Panc1 (cell line): ENCODE data around the gene BDH2. TPM values are rescaled to one million over a fixed set of nuclear protein-coding genes. Genes with fewer than 3 reads are reported as not detected.

Experiments used
- ATAC-seq: fragments of 200-7000 bp; cut with Tn5 transposase; 2 replicates; pipeline ENCODE4 v1.9.1; 2020; ENCODE audit warnings: mild to moderate bottlenecking, moderate library complexity
- BruUV-seq: library from RNA; stranded (reverse); fragments of 400-500 nt; replicated peaks from 2 replicates; lab custom pipeline; 2021; lab: Mats Ljungman, UMichigan
- CTCF ChIA-PET: fragments of 300-600 bp; sonication (Branson Sonifier 250); formaldehyde crosslinking; loops from one replicate; lab custom pipeline; 2022; ENCODE audit warnings: antibody characterized with exemption; lab: Charles Lee
- POLR2A ChIA-PET: fragments of 300-600 bp; sonication (Branson Sonifier 250); formaldehyde crosslinking; loops from one replicate; lab custom pipeline; 2022; ENCODE audit warnings: antibody characterized with exemption; lab: Charles Lee
- DNase-seq: peaks from one replicate; pipeline ENCODE4 v3.0.0-alpha.2; 2010; ENCODE audit warnings: low read depth, low spot score
- H3K27ac ChIP-seq: 2 replicates; pipeline ENCODE4 v1.5.1; 2011; ENCODE audit warnings: mild to moderate bottlenecking, low read length, inconsistent platforms
- H3K27me3 ChIP-seq: fragments of 200-500 bp; sonication (Bioruptor generic); 2 replicates; pipeline ENCODE4 v1.6.0; 2014; ENCODE audit warnings: low read length, inconsistent platforms; ENCODE audit not compliant: control insufficient read depth, insufficient read depth
- H3K36me3 ChIP-seq: fragments of 200-500 bp; sonication (Bioruptor generic); 2 replicates; pipeline ENCODE4 v1.5.1; 2014; ENCODE audit warnings: inconsistent platforms, mild to moderate bottlenecking, low read length, moderate library complexity; ENCODE audit not compliant: control insufficient read depth, insufficient read depth
- H3K4me1 ChIP-seq: 2 replicates; pipeline ENCODE4 v1.5.1; 2011; ENCODE audit warnings: inconsistent platforms, mild to moderate bottlenecking, low read length, moderate library complexity; ENCODE audit not compliant: control insufficient read depth, insufficient read depth
- H3K4me3 ChIP-seq, 2 experiments: 2 replicates each; pipeline ENCODE4 v1.5.1; 2011 to 2012; ENCODE audit warnings: low read depth in 2 of 2, low read length in 2 of 2, mild to moderate bottlenecking in 2 of 2, inconsistent platforms in 1 of 2, moderate library complexity in 1 of 2
- H3K9me3 ChIP-seq: fragments of 200-500 bp; sonication (Bioruptor generic); 2 replicates; pipeline ENCODE4 v1.5.1; 2014; ENCODE audit warnings: low read depth, mild to moderate bottlenecking, inconsistent platforms, low read length, moderate library complexity; ENCODE audit not compliant: control insufficient read depth, insufficient read depth
- CTCF ChIP-seq: fragments of 450-650 bp; IDR thresholded peaks from 2 replicates; pipeline ENCODE4 v1.5.1; 2017; ENCODE audit warnings: mild to moderate bottlenecking
- POLR2AphosphoS5 ChIP-seq: IDR thresholded peaks from 2 replicates; pipeline ENCODE4 v1.6.1; 2012; ENCODE audit warnings: mild to moderate bottlenecking, low read depth, low read length, moderate library complexity
- REST ChIP-seq, 2 experiments: IDR thresholded peaks; 2 replicates each; pipeline ENCODE4 v1.6.1; 2011 to 2012; ENCODE audit warnings: low read depth in 2 of 2, control low read depth in 1 of 2, low read length in 1 of 2, mild to moderate bottlenecking in 1 of 2, moderate library complexity in 1 of 2; ENCODE audit not compliant: insufficient read depth in 1 of 2
- SIN3A ChIP-seq: IDR thresholded peaks from 2 replicates; pipeline ENCODE4 v1.6.1; 2012; ENCODE audit warnings: low read depth, mild to moderate bottlenecking, low read length, moderate library complexity, borderline replicate concordance; ENCODE audit not compliant: insufficient read depth
- TCF7L2 ChIP-seq: IDR thresholded peaks from 2 replicates; pipeline ENCODE4 v1.6.1; 2011; ENCODE audit warnings: mild to moderate bottlenecking, low read depth, low read length, inconsistent platforms
- in situ Hi-C: cut with HindIII; loops from 2 replicates; pipeline ENCODE4 v1.10.0; 2016; ENCODE audit warnings: low sequenced_read_pairs, low pct_unique_long_range_greater_than_20kb
- intact Hi-C: fragments of 100-400 bp; cut with micrococcal nuclease; formaldehyde crosslinking; loops from one replicate; pipeline ENCODE4 v1.10.0; 2022; ENCODE audit not compliant: unreplicated experiment
- total RNA-seq: library from RNA; stranded (reverse); gene quantifications from one replicate; pipeline ENCODE4 v1.2.1, GENCODE V29; 2021; ENCODE audit not compliant: unreplicated experiment

BDH2 gene
- total RNA-seq, 1 experiment from 2014 or later = 0.98 TPM

GRCh38 chr4:103054030-103054429 is 45.6 kb downstream of the BDH2 start:
- TF ChIP-seq CTCF (no peak), TCF7L2 (no peak), SIN3A (no peak), POLR2AphosphoS5 (no peak), REST (IDR thresholded peaks at IDR 0.05; ENCODE audit: insufficient read depth in 1 of 2, low read depth in 2 of 2, low read length in 1 of 2) (no peak)
- POLR2A ChIA-PET = no interaction called here
- intact Hi-C loops (loop anchor here (5.0 kb wide), 1 partner anchor 33 kb away; no protein-coding TSS in a partner anchor), in situ Hi-C loops (no loop called here)
- Histone ChIP-seq H3K27me3 (no peaks in the 10 kb centered on the region), H3K4me3 (no peak overlapping the region), H3K4me1 (no peaks in the 10 kb centered on the region), H3K36me3 (no peaks in the 10 kb centered on the region), H3K9me3 (no peaks in the 10 kb centered on the region), H3K27ac (no peak overlapping the region)
- no peak for DNase-seq
- no peak for ATAC-seq
- CTCF ChIA-PET = no interaction called here
- BruUV-seq = no TSS peak

- DNase-seq (no peak), ATAC-seq (no peak)
- no peak overlapping the region for H3K27ac ChIP-seq
- H3K36me3 ChIP-seq = no peaks in the 10 kb centered on the region
- H3K4me1 ChIP-seq = no peaks in the 10 kb centered on the region
- H3K9me3 ChIP-seq = no peaks in the 10 kb centered on the region
- H3K4me3 ChIP-seq = no peak overlapping the region
- ChIA-PET POLR2A (interaction anchor here (0.6 kb wide), 1 partner anchor 663 kb away, joined by 4 read pairs; no protein-coding TSS in a partner anchor), CTCF (no interaction called here)
- intact Hi-C loops = loop anchor here (5.0 kb wide), 1 partner anchor 35 kb away; no protein-coding TSS in a partner anchor
- no peaks in the 10 kb centered on the region for H3K27me3 ChIP-seq
- BruUV-seq = no TSS peak
- in situ Hi-C loops = no loop called here
- no peak for TF ChIP-seq CTCF
- TF ChIP-seq SIN3A = no peak
- no peak for TF ChIP-seq POLR2AphosphoS5
- TF ChIP-seq REST (IDR thresholded peaks at IDR 0.05; ENCODE audit: insufficient read depth in 1 of 2, low read depth in 2 of 2, low read length in 1 of 2) = no peak
- no peak for TF ChIP-seq TCF7L2
These were observed 46.9 kb downstream of the BDH2 start for GRCh38 chr4:103052779-103053178.
